HuH-7 (cell line): ENCODE measurements around the gene MFSD6L.

Experiments used
- DNase-seq: peaks from one replicate; pipeline ENCODE4 v3.0.0; 2011; ENCODE audit warnings: low spot score

Gene MFSD6L, protein sequence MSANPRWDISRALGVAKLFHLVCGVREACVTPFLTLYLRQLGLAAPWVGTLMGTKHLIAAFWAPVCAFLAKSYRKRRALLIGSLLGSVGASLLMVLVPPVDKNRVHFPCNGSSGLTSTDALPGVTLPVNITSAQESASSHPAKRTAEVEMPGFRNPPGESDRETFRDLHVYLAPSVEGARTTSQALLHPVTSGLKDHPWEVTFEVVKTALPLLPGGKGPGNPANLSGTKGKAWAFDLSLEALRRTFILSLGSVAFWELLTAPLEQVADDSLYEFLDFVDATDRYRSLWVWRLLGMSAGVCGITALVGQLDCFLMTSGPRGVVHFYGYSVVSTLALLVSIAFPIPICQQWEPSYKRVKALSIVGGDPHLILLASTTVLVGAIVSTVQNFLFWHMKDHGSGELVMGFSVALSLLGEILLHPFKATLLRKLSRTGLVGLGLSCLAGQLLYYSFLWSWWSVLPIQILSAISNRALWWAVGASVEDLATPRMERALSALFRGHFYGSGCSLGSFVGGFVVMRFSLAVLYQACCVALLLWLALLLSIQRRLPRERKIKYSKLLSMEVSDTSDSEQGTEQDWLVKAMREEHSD

DNA sequence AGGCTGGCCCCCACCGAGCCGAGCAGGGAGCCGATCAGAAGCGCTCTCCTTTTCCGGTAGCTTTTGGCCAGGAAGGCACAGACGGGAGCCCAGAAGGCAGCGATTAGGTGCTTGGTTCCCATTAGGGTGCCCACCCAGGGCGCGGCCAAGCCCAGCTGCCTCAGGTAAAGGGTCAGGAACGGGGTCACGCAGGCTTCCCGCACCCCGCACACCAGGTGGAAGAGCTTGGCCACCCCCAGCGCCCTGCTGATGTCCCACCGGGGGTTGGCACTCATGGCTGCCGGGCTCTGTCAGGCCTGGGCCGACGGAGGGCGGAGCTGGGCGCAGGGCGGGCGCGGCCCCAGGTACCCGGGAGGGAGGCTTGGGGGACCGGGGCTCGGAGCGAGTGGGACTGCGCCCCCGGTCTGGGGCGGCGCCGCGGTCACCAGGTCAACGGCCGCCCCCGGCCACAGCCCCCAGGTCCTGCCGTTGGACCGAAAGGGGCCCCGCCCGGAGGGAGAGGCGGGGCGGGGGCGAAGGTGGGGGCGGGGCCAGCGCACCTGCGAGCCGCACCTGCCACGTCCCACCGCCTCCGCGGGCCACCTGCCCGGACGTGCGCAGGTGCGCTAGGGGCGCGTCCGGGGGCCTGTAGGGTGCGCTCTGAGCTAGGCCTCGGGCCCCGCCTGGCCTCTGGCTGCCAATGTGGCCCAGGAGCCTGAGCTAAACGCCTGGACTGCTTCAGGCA, at the start of gene MFSD6L:
Gene MFSD6L, minus strand, starts transcription at position 520 of the 724 bp plus-strand sequence. Its CDS starts 245 bp downstream, at position 275.
- no peak for DNase-seq

GRCh38 chr17:8847891-8848290, 48.7 kb upstream of the MFSD6L start:
- no peak for DNase-seq

GRCh38 chr17:8846768-8847211, 47.6 kb upstream of the MFSD6L start:
- peak; percentile 42 for DNase-seq

DNA sequence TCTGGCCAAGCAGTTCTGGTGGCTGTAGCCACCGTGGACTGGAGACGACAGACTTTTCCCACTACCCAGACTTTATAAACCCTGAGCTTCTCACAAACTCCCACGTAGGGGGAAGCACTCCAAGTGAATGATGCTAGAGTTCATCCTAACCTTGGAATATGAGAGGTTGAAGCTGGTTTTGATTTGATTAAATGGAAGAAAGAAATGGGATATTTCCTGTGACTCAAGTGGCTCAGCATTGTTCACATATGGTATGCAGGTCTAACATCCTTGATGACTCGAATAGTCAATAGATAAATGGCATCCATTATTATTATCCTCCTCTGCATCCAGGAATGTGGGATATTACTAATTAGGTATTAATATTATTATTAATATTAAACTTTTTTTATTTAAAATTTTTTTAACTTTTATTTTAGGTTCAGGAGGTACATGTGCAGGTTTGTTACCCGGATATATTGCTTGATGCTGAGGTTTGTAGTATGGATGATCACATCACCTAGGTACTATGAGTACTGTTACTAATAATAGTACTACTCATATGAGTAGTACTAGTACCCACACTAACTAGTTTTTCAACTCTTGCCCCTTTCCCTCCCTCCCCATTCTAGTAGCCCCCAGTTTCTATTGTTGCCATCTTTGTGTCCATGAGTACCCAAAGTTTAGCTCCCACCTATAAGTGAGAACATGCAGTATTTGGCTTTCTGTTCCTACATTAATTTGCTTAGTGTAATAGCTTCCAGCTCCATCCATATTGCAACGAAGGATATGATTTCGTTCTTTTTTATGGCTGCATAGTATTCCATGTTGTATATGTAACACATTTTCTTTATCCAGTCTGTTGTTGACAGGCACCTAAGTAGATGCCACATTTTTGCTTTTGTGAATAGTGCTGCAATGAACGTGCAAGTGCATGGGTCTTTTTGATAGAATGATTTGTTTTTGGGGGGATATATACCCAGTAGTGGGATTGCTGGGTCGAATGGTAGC, 45.4 kb upstream of the MFSD6L start:
- DNase-seq: no peak

- DNase-seq: no peak
Observed at GRCh38 chr17:8843344-8843743, 44.2 kb upstream of the MFSD6L start.

- no peak for DNase-seq
Observed at GRCh38 chr17:8841844-8842243, 42.7 kb upstream of the MFSD6L start.

DNA sequence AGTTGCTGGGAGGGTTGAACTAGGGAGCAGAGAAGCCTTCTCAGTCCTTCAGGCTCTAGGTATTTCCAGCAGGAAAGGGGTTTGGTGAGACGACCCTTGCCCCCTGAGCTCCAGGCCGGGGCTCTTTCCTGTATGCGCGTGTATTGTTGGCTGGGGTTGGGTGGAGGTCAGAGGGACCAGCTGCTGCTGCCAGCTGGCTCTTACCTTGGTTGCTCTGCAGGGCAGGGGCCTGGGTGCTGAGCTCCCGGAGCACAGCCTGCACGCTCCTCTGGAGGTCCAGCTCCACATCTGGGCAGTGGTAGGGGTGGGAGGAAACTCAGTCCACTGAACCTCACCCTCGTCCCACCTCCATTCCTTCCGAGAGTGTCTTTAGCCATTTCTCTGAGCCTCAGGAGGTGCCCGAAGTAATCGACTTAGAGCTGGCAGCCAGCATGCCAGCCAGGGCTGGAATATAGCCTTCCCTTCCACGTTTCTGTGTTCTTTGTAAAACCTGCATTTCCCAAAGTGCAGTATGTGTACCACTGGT, 40.3 kb upstream of the MFSD6L start:
- DNase-seq: no peak

DNA sequence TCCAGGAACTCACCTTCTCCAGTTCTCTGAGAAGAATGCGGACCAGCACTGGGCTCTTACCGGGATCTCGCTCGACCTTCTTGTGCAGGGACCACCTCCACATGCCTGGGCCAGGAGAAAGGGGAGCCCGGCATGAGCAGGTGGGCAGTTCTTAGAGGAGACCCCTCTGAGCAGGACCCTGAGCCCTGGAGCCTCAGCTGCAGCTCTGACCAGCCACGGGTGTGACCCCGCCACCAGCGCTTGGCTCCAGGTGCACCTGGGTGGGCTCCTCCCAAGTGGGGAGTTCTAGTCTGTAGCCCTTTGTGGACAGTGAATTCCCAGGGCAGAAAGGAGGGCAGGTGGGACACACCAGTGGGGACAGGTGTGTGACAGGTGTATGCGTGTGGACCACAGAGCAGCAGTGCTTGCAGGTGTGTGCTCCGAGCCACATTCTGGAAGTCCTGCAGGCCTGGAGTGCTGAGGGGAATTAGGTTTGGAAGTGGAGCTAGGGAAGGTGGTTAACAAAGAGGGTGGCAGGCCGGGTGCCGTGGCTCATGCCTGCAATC, 39.5 kb upstream of the MFSD6L start:
- no peak for DNase-seq

DNA sequence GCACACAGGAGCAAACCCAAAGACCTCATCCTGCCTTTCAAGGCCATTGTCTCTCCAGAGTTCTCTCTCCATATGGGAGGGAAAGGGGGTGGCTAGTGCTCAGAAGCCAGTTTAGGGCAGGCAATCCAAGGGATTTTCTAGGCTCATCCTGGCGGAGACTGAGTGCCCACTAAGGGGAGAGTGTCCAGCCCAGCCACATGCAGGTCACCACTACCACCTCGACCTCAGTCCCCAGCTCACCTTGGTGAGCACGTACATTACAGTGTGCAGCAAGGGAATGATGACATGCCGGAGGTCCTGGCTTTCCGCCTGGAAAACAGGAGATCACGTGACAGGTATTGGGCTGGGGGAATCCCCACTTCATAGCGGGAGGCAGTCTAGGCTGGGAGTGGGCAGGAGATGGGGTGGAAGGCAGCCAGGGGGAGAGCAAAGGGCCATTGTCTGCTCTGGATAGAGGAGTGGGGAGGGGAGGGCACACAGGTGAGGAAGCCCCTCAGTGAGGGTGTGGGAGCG, 38.5 kb upstream of the MFSD6L start:
- DNase-seq: peak; percentile 69

DNA sequence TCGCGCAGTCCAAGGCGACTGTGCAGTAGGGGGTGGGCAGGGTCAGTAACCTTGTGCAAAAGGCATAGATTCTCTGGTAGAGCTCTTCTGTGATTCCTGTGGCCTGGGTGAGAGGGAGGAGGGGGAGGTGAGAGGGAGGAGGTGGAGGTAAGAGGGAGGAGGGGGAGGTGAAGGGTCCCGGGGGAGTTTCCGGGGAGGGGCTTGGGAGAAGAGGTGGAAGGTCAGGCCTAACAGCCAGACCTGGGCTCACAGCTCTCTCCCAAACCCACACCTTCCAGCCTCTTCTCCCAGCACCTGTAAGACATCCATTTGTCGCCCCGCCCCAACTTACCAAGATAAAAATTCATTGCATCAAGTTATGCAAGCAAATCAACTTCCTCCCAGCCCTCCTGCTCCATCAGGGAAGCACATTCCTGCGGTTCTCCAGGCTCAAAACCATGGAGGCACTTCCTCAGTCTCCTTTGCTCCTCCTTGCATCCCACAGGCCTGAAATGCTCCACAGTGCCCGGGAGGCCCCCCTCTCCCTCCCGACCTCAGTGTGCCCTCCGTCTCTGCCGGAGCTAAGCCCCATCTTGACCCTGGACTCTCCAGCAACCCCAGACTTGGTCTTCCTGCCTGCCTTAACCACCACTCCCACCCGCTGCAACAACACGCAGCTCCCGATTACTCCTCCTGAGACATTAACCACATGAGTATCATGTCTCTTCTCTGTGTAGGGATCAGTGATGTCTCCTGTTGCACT, 37.8 kb upstream of the MFSD6L start:
- no peak for DNase-seq

- no peak for DNase-seq
Observed at GRCh38 chr17:8835631-8836364, 36.6 kb upstream of the MFSD6L start.

- DNase-seq: no peak
Observed at GRCh38 chr17:8835106-8835505, 35.9 kb upstream of the MFSD6L start.

GRCh38 chr17:8832711-8833352, 33.7 kb upstream of the MFSD6L start:
- peak; percentile 65 for DNase-seq

DNA sequence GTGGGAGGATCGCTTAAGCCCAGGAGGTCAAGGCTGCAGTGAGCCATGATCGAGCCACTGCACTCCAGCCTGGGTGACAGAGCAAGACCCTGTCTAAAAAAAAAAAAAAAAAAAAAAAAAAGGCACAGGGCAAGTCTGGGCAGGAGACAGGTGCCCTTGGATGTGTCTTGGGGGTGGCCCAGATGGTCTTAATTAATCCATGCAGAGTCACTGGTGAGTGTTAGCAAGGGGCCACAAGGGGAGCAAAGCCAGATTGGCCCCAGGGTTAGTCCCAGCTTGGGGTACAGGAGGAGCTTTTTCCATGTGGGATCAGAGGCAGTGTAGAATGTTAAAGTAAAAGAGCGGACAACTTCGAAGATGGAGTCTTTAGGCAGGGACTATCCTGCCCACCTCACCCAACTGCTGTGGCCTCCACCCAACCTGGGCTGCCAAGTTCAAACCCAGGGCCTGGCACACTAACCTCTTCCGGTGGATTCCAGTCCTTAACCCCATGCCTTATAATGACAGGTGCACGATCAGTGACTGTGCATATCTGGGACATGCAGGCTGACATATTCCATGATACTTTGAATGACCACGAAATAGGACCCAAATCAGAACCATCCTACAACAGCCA, 32.2 kb upstream of the MFSD6L start:
- DNase-seq: no peak

- DNase-seq: no peak
Observed at GRCh38 chr17:8830141-8830540, 31.0 kb upstream of the MFSD6L start.

DNA sequence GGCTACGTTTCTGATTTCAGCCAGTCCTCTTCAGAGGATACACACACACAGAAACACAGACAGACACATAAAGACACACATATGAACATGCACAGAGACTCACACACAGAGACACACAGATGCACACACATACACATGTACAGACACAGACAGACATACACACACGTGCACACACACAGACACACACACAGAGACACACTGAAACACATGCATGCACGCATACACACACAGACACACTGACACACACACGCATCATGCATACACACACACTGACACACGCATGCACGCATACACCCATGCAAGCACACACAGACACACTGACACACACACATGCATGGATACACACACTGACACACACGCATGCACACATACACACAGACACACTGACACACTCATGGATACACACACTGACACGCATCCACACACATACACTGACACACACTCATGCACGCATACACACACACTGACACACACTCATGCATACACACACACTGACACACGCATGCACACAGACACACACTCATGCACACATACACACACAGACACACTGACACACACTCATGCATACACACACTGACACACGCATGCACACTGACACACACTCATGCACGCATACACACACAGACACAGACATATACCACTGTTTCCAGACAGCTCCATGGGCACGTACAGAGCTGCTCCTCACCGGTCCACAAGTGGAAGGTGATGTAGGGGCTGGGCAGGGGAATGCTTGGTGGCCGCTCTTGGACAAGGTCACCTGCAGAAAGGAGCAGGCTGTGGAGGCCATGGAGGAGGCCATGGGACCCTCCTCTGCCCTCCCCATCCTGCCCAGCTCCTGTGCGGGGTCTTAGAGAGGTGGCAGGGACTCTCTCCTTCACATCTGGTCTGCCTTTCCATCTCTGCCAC, 30.1 kb upstream of the MFSD6L start:
- no peak for DNase-seq

DNA sequence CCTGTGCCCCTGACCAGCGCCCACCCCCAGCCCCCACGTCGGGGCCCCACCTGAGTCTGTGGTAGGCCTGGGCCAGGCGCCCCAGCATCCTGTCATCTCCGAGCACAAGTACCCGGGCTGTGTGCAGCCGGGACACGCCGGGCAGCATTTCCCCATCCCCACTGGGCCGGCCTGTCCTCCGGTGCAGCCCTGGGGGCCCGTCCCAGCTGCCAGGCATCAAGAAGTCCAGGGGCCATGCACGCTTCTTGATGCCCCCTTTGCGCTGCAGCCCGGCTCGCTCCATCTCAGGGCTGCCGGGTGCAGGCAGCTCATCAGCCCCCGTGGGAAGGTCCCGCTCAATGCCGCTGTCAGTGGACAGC, 29.3 kb upstream of the MFSD6L start:
- no peak for DNase-seq
